Mesendoderm (in vitro differentiated cells): ENCODE measurements around the gene ENTR1.

Experiments used
- DNase-seq: peaks from one replicate; pipeline ENCODE4 v3.0.0; 2013
- H2AK5ac ChIP-seq: 2 replicates; pipeline ENCODE4 v1.6.1; 2013; ENCODE audit warnings: low read length, inconsistent platforms
- H2BK120ac ChIP-seq: 2 replicates; pipeline ENCODE4 v1.6.1; 2013; ENCODE audit warnings: low read depth, mild to moderate bottlenecking, low read length, moderate library complexity, mixed read lengths
- H2BK15ac ChIP-seq: replicated peaks from 2 replicates; pipeline ENCODE4 v1.6.1; 2013; ENCODE audit warnings: low read depth, mild to moderate bottlenecking, moderate library complexity
- H2BK5ac ChIP-seq: 2 replicates; pipeline ENCODE4 v1.6.1; 2013; ENCODE audit warnings: low read length, inconsistent platforms
- H3K18ac ChIP-seq: 2 replicates; pipeline ENCODE4 v1.6.1; 2013; ENCODE audit warnings: mild to moderate bottlenecking, low read length, mixed read lengths
- H3K23ac ChIP-seq: one replicate; pipeline ENCODE4 v1.6.1; 2013; ENCODE audit warnings: low read length
- H3K27ac ChIP-seq: 2 replicates; pipeline ENCODE4 v1.5.1; 2013; ENCODE audit warnings: low read depth, mild to moderate bottlenecking, inconsistent platforms, low read length, moderate library complexity
- H3K27me3 ChIP-seq: 2 replicates; pipeline ENCODE4 v1.6.1; 2013; ENCODE audit warnings: low read length, control low read depth, mild to moderate bottlenecking, inconsistent platforms; ENCODE audit not compliant: insufficient read depth, poor library complexity
- H3K36me3 ChIP-seq: 2 replicates; pipeline ENCODE4 v1.6.1; 2013; ENCODE audit warnings: low read length, inconsistent platforms; ENCODE audit not compliant: control insufficient read depth, insufficient read depth
- H3K4ac ChIP-seq: one replicate; pipeline ENCODE4 v1.6.1; 2013; ENCODE audit warnings: low read depth, mild to moderate bottlenecking, low read length, moderate library complexity
- H3K4me1 ChIP-seq: 2 replicates; pipeline ENCODE4 v1.6.1; 2013; ENCODE audit warnings: low read depth, low read length, inconsistent platforms; ENCODE audit not compliant: control insufficient read depth
- H3K4me2 ChIP-seq: 2 replicates; pipeline ENCODE4 v1.6.1; 2013; ENCODE audit warnings: low read length
- H3K4me3 ChIP-seq: 2 replicates; pipeline ENCODE4 v1.5.1; 2013; ENCODE audit warnings: mild to moderate bottlenecking, low read length
- H3K56ac ChIP-seq: one replicate; pipeline ENCODE4 v1.6.1; 2013; ENCODE audit warnings: low read length
- H3K79me1 ChIP-seq: 2 replicates; pipeline ENCODE4 v1.6.1; 2013; ENCODE audit warnings: low read length, inconsistent platforms
- H3K79me2 ChIP-seq: 2 replicates; pipeline ENCODE4 v1.6.1; 2013; ENCODE audit warnings: mild to moderate bottlenecking, low read length; ENCODE audit not compliant: control insufficient read depth, insufficient read depth
- H3K9ac ChIP-seq: 2 replicates; pipeline ENCODE4 v1.6.1; 2013; ENCODE audit warnings: low read length, inconsistent platforms
- H4K5ac ChIP-seq: one replicate; pipeline ENCODE4 v1.6.1; 2013; ENCODE audit warnings: low read length
- H4K8ac ChIP-seq: one replicate; pipeline ENCODE4 v1.6.1; 2013; ENCODE audit warnings: low read depth, mild to moderate bottlenecking, control low read depth, low read length, moderate library complexity
- WGBS: extraction: QIAGEN DNeasy Blood & Tissue Kit; methylation state at CpG from one replicate; pipeline ENCODE4 v1.1.7; 2013; ENCODE audit warnings: low lambda C conversion rate, missing lambda C conversion rate; ENCODE audit not compliant: insufficient coverage; ENCODE audit errors: extremely low coverage; 5-methylcytosine and 5-hydroxymethylcytosine counted together

Gene ENTR1

DNA sequence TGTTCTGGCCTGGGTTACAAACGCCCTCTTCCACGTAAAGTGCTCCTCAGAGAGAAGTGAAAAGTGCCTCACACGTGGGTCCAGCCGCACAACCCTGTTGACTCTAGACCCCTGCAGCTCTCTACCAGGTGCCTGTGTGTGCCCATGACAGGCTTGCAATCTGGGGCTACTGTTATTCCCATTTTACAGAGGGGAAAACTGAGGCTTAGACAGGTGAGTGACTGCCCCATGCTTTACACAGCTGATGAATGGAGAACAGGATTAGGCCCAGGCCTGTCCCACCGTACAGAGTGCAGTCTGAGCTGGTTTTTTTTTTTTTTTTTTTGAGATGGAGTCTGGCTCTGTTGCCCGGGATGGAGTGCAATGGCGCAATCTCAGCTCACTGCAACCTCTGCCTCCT, 35.4 kb upstream of the ENTR1 start:
- no peak overlapping the region for H2BK120ac ChIP-seq
- no peaks in the 10 kb centered on the region for H3K79me2 ChIP-seq
- no peak overlapping the region for H3K23ac ChIP-seq
- H3K79me1 ChIP-seq: no peaks in the 10 kb centered on the region
- H2BK15ac ChIP-seq: no peak overlapping the region
- no peaks in the 10 kb centered on the region for H3K4me1 ChIP-seq
- no CpG with 5 or more reads among the region's 7 CpGs for WGBS
- H3K9ac ChIP-seq: no peak overlapping the region
- H3K4me2 ChIP-seq: no peak overlapping the region
- H4K5ac ChIP-seq: no peak overlapping the region
- H3K27me3 ChIP-seq: no peaks in the 10 kb centered on the region
- no peak for DNase-seq
- no peak overlapping the region for H3K4me3 ChIP-seq
- H3K27ac ChIP-seq: no peak overlapping the region
- H3K56ac ChIP-seq: no peak overlapping the region
- no peak overlapping the region for H4K8ac ChIP-seq
- peaks cover 18% of the 10 kb centered on the region for H3K36me3 ChIP-seq
- no peak overlapping the region for H3K4ac ChIP-seq
- no peak overlapping the region for H2BK5ac ChIP-seq
- no peak overlapping the region for H2AK5ac ChIP-seq
- H3K18ac ChIP-seq: no peak overlapping the region

DNA sequence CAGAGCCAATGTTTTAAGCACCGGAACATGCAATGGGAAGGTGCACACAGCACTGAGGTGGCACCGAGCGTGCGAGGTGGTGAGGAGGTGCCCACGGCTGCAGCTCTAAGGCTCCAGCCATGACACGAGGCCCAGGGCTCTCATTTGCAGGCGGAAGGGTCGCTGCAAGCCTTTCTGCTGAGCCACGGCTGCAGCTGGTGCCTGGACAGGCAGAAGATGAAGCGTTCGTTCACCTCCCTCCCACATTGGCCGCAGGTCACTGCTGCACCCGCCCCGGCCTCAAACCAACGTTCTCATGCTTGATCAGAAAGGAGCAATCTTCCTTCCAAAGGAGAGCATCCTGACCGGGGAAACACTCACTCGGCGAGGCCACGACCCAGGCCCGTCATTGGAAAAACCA, 33.7 kb upstream of the ENTR1 start:
- no peak overlapping the region for H3K27ac ChIP-seq
- no peaks in the 10 kb centered on the region for H3K4me1 ChIP-seq
- no CpG with 5 or more reads among the region's 20 CpGs for WGBS
- DNase-seq: no peak
- no peak overlapping the region for H2BK5ac ChIP-seq
- no peak overlapping the region for H2AK5ac ChIP-seq
- H3K9ac ChIP-seq: no peak overlapping the region
- H3K79me2 ChIP-seq: no peaks in the 10 kb centered on the region
- no peak overlapping the region for H3K4ac ChIP-seq
- no peak overlapping the region for H3K4me2 ChIP-seq
- no peak overlapping the region for H3K18ac ChIP-seq
- H4K8ac ChIP-seq: no peak overlapping the region
- H4K5ac ChIP-seq: no peak overlapping the region
- no peak overlapping the region for H2BK120ac ChIP-seq
- peaks cover 14% of the 10 kb centered on the region for H3K36me3 ChIP-seq
- H3K27me3 ChIP-seq: no peaks in the 10 kb centered on the region
- H3K56ac ChIP-seq: no peak overlapping the region
- no peak overlapping the region for H2BK15ac ChIP-seq
- no peaks in the 10 kb centered on the region for H3K79me1 ChIP-seq
- no peak overlapping the region for H3K23ac ChIP-seq
- no peak overlapping the region for H3K4me3 ChIP-seq

- H3K27me3 ChIP-seq: no peaks in the 10 kb centered on the region
- no peak overlapping the region for H3K18ac ChIP-seq
- H3K23ac ChIP-seq: no peak overlapping the region
- no peak overlapping the region for H3K56ac ChIP-seq
- H2BK15ac ChIP-seq: no peak overlapping the region
- no peak overlapping the region for H3K27ac ChIP-seq
- H2BK5ac ChIP-seq: no peak overlapping the region
- H3K4me1 ChIP-seq: no peaks in the 10 kb centered on the region
- H3K36me3 ChIP-seq: peaks cover 14% of the 10 kb centered on the region
- H3K4ac ChIP-seq: no peak overlapping the region
- H3K4me2 ChIP-seq: no peak overlapping the region
- WGBS: no CpG with 5 or more reads among the region's 7 CpGs
- H2AK5ac ChIP-seq: no peak overlapping the region
- no peaks in the 10 kb centered on the region for H3K79me1 ChIP-seq
- no peak overlapping the region for H3K4me3 ChIP-seq
- DNase-seq: no peak
- H3K9ac ChIP-seq: no peak overlapping the region
- H4K5ac ChIP-seq: no peak overlapping the region
- no peaks in the 10 kb centered on the region for H3K79me2 ChIP-seq
- H4K8ac ChIP-seq: no peak overlapping the region
- H2BK120ac ChIP-seq: no peak overlapping the region
Observed at GRCh38 chr9:136443687-136444086, 33.3 kb upstream of the ENTR1 start.

- no peak overlapping the region for H2BK120ac ChIP-seq
- no peak overlapping the region for H3K56ac ChIP-seq
- H2BK15ac ChIP-seq: no peak overlapping the region
- H2AK5ac ChIP-seq: no peak overlapping the region
- H3K36me3 ChIP-seq: peaks cover 14% of the 10 kb centered on the region
- H3K4me1 ChIP-seq: no peaks in the 10 kb centered on the region
- no peak for DNase-seq
- peaks cover 2% of the 10 kb centered on the region for H3K79me1 ChIP-seq
- H3K4ac ChIP-seq: no peak overlapping the region
- no peak overlapping the region for H3K9ac ChIP-seq
- no peak overlapping the region for H3K4me3 ChIP-seq
- no CpG with 5 or more reads among the region's 15 CpGs for WGBS
- no peak overlapping the region for H4K8ac ChIP-seq
- no peaks in the 10 kb centered on the region for H3K79me2 ChIP-seq
- H3K18ac ChIP-seq: no peak overlapping the region
- H2BK5ac ChIP-seq: no peak overlapping the region
- no peaks in the 10 kb centered on the region for H3K27me3 ChIP-seq
- H3K4me2 ChIP-seq: no peak overlapping the region
- no peak overlapping the region for H3K23ac ChIP-seq
- no peak overlapping the region for H4K5ac ChIP-seq
- H3K27ac ChIP-seq: no peak overlapping the region
Observed at GRCh38 chr9:136443087-136443486, 32.7 kb upstream of the ENTR1 start.

DNA sequence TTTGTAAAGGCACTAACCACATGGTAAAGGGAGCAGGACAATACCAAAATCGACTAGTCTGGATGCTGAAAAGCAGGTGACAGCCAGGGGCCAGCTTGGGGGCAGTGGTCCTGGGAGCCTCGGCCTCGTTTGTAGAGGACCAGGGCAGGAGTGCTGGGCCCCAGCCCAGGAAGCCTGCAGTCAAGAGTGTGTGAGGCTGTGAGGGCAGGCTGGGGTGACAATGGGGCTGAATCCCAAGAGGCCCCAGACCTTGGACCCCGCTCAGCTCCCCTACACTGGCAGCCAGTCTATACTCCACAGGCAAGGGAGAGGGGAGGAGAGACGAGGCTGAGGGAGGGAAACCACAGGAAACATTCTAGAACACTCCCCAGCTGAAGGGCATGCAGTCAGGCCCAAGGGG, 31.9 kb upstream of the ENTR1 start:
- no peaks in the 10 kb centered on the region for H3K4me1 ChIP-seq
- no peak overlapping the region for H3K4me3 ChIP-seq
- H3K4ac ChIP-seq: no peak overlapping the region
- H3K9ac ChIP-seq: no peak overlapping the region
- no peak overlapping the region for H2BK15ac ChIP-seq
- no peak overlapping the region for H3K27ac ChIP-seq
- H3K18ac ChIP-seq: no peak overlapping the region
- H3K27me3 ChIP-seq: no peaks in the 10 kb centered on the region
- H3K56ac ChIP-seq: no peak overlapping the region
- no peak overlapping the region for H4K8ac ChIP-seq
- H3K79me1 ChIP-seq: peaks cover 5% of the 10 kb centered on the region
- H4K5ac ChIP-seq: no peak overlapping the region
- H2AK5ac ChIP-seq: no peak overlapping the region
- H2BK5ac ChIP-seq: no peak overlapping the region
- peaks cover 10% of the 10 kb centered on the region for H3K36me3 ChIP-seq
- H3K23ac ChIP-seq: no peak overlapping the region
- no CpG with 5 or more reads among the region's 5 CpGs for WGBS
- no peak overlapping the region for H3K4me2 ChIP-seq
- DNase-seq: no peak
- H2BK120ac ChIP-seq: no peak overlapping the region
- no peaks in the 10 kb centered on the region for H3K79me2 ChIP-seq

DNA sequence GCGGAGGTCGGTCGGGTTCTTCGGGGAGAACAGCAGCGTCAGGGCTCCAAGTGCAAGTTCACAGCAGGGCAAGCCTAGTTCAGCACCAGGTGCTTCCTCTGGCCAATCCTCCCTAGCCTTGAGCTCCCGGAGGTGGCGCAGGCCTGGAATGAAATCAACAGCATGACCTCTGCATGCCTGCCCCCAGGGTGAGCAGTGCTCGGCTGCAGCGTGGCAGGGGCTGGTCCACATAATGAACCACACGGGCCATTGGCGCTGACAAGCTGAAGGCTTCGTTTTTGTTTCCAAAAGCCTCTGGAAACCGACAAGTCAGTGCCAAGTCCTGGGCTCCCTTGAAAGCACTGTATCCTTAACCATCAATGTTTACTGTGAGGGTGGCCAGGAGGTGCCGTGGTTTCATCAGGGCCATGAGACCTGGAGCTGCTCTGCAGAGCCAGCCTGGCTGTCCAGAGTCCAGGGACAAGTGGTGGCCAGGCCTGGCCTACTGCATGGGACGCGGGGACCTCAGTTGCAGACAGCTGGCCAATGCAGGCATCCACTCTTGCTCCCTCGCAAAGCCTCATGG, 31.3 kb upstream of the ENTR1 start:
- no peak overlapping the region for H3K4me2 ChIP-seq
- no peaks in the 10 kb centered on the region for H3K4me1 ChIP-seq
- no peak overlapping the region for H3K56ac ChIP-seq
- no peaks in the 10 kb centered on the region for H3K27me3 ChIP-seq
- H2BK120ac ChIP-seq: no peak overlapping the region
- peaks cover 8% of the 10 kb centered on the region for H3K79me1 ChIP-seq
- H2AK5ac ChIP-seq: no peak overlapping the region
- H3K9ac ChIP-seq: no peak overlapping the region
- H2BK5ac ChIP-seq: no peak overlapping the region
- H4K8ac ChIP-seq: no peak overlapping the region
- H3K79me2 ChIP-seq: peaks cover 2% of the 10 kb centered on the region
- no peak overlapping the region for H3K27ac ChIP-seq
- H4K5ac ChIP-seq: no peak overlapping the region
- no peak overlapping the region for H3K18ac ChIP-seq
- H3K23ac ChIP-seq: no peak overlapping the region
- H3K4me3 ChIP-seq: no peak overlapping the region
- no peak overlapping the region for H3K4ac ChIP-seq
- no CpG with 5 or more reads among the region's 17 CpGs for WGBS
- no peak overlapping the region for H2BK15ac ChIP-seq
- no peak for DNase-seq
- peaks cover 8% of the 10 kb centered on the region for H3K36me3 ChIP-seq
